Measurements from ENCODE around the gene MADD.

Gene MADD

DNA sequence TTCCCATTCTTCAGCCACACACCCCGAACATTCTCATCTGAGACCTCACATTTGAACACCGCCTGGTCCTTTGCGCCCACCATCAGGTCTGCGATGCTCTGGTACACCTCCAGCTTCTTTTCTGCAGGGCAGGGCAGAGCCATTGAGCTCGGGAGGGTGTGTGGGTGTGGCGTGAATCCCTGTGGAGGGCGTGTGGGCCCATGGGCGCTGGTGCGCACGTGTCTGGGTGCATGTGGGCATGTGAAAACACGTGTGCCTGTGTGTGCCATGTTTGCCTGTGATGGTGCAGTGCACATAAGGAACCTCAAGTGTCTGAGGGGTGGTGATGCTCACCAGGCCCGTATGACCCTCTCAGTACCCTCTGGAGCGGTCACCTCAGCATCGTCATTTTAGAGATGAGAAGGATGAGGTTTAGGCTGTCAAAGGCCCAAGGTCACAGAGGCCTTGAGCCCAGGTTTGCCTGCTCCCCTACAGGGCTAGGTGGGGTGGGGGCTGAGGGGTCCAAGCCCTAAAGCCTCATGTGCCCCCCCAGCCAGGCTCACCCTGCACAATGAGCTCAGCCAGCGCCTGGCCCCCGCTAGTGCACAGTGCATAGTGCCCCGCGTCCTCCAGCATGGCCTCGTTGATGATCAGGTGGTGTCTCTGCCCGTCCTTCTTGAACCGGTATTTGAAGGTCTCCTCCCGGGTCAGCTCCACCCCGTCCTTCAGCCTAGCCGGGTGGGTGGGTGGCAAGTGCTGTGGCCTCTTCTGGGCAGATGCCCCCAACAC lies 72.3 kb downstream of the MADD start:
- DNase-seq: no peak

DNA sequence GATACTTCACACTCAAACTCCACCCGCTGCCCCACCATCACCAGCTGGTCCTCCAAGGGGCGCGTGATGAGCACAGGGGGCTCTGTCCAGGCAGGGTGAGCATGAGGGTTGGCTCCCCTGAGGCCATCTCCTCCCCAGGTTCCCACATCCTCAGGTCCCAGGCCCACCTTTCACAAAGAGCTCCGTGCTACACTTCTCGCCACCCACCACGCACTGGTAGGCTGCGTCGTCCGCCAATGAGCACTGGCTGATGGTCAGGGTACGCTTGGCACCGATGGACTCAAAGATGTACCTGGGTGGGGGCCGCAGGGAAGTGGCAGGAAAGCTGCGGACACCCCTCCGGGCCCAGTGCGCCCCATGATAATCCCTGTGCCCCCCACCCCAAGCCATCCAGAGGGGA lies 72.9 kb downstream of the MADD start:
- DNase-seq: no peak

DNA sequence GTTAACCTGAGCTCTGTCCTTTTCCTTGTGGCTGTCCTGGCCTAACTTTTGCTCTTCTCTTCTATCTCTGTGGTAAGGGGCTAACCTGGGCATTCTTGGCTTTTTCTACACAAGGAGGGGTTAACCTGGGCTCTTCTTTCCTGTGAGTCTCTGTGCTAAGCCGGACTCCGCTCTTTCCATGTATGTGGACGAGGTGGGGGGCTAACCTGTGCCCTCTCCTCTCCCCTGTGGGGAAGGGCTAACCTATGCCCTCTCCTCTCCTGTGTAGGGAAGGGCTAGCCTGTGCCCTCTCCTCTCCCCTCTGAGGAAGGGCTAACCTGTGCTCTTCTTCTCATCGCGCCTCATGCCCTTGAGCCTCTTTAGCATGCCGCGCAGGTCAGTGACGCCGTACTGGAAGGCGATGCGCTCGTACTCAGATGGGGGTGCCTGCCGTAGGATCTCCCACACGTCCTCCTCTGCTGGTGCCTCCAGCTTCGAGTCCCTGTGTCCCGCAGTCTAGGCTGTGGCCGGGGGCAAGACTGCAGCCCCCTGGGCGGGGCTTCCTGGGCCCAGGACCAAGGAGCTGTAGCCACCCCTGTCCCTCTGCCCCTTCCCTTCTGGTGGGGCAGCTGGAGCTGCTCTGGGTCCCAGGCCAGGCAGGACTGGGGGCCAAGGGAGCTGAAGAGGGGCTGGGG lies 76.1 kb downstream of the MADD start:
- DNase-seq: no peak

DNA sequence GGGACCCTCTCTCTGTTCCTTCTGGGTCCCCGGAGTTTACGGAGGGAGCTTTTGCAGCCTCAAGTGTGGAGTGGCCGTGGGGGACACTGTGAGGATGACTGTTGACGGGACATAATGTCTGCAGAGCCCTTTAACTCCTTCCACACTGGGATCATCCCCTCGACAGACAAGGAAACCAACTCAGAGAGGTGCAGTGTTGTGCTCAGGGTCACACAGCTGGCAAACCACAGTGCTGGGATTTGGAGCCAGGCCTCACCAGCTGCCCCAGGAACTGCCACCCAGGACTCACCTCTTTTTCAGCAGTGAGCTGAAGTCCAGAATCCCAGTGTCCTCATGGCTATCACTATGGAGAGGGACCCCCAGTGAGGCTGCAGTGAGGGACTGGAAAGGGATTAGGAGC lies 77.2 kb downstream of the MADD start:
- DNase-seq: no peak

DNA sequence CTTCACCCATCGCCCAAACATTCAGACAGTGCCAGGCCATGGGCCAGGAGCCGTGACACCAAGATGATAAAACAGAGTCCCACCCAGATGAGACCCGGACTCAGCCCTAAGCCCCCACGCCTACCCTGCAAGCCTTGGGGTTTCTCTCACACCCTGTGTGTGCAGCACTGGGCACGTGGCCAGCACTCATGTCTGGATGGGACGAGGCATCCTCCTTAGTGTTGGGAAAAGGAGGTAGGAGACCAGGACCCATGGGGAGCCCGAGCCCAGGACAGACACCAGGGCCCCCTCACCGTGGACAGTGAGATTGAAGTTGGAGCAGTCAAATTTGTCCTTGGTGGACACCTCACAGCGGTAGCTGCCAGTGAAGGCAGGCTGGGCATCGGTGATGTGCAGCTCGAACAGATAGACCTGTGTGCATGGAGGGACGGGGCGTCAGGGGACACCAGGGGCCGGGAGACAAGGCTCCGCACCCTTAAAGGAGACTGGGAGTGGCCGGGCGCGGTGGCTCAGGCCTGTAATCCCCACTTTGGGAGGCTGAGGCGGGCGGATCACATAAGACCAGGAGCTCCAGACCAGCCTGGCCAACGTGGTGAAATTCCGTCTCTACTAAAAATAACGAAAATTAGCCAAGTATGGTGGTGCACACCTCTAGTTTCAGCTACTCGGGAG lies 78.3 kb downstream of the MADD start:
- DNase-seq: no peak

DNA sequence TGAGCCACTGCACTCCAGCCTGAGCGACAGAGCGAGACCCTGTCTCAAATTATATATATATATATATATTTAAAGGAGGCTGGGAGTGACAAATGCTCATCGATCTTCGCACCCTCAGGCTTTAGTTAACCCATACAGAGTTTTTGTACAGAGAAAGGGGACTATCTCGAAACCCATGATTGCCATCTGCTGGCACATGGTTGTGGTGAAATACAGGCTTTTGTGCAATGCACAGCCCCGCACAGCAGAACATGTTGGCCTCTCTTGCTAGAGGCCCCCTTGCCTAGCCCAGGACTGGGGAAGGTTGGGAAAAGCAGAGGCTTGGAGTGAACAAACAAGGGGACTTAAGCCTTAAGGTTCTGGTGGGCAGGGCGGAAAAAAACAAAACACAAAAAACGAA lies 78.9 kb downstream of the MADD start:
- DNase-seq: no peak

DNA sequence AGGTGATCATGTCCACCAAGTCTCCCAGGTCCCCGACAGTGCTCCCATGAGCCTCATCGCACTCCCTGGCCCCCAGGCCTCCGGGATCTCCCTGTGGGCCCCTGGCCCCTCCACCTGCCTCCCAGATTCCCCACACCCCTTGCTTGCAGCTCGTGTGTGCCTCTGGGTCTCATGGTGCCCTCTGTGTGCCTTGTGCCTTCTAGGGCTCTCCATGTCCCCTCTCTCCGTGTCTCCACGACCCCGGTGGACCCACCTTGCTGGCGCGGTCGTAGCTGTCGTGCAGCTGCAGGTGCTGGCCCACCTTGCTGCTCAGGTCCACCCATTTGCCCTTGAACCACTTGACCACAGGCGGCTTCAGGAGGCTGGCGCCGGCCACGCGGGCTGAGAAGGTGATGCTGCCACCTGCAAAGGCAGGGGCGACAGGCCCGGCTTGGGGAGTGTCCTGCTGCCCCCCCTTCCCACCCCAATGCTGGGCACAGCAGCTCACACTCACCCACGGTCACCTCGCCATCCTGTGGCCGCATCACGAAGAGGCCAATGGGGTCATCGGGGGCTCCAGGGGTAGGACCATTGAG lies 79.7 kb downstream of the MADD start:
- DNase-seq: no peak

DNA sequence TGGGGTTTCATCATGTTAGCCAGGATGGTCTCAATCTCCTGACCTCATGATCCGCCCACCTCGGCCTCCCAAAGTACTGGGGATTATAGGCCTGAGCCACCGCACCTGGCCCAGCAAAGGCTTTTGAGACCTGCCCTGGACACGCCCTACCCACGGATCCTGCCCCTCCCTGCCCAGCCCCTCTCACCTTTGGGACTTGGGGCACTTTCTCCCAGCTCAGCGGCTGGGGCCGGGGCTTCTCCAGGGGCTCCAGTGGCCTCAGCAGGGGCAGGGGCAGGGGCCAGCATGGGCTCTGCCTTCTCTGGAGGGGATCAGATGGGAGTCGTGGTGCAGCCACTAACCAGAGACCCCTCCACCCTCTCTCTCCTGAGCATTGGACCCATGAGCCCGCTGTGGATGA lies 80.4 kb downstream of the MADD start:
- DNase-seq: no peak

DNA sequence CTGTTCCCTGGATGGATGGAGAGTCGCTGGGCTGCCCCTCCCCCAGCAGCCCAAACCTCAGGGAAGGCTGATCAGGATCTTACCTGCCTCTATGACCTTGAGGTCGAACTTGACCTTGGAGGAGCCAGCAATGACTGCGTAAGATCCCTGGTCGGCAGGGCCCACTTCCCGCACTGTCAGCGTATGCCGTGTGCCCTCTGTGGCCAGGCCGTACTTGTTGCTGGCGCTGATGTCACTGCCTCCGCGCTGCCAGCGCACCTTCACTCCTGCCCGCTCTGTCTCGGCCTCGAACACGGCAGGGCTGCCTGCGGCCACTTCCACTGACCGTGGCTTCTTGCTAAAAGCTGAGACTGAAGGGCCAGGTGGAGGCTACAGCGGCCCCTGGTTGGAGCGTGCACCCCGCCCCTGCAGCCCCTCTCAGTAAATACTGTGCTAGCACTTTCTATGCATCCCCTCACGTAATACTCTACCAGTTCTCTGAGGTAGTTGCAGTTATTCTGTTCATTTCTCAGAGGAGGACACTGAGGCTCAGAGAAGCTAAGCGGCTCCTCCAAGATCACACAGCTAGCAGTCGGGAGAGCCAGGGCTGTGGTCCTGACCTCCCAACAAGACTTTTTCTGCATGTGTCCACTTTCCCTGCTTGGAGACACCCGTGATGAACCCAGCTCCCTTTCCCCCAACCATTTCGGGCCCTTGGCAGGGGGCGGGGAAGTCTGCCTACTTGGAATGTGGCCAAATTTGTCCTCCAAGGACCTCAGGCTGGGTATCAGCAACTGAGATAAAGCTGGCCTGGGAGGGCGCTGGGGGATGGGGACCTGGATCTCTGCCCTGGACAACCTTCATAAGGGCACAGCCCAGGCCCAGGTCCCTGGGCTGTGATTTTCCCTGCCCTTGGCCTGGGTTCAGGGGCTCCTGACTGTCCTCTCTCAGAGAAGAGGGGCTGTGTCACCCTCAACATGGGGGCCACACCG lies 81.5 kb downstream of the MADD start:
- no peak for DNase-seq

DNA sequence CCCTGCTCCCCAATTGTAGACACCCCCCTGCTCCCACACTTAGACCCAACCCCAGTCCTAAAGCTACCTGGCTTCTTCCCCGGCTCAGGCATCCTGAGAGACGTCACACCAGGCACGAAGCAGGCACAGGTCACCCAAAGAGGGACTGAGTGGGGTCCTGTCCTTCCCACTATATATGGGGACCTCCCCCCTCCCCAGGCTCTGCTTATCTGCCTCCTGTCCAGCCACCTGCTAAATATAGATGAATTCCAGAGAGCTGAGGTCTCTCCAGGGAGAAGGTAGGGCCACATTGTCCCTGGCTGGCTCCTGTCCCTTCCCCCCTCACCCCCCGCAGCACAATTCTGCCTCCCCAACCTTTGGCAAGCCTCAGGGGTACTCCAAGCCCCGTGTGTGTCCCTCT lies 82.6 kb downstream of the MADD start, which contains the start of gene MYBPC3:
MYBPC3 (minus strand) TSS at position 147 of the 400 bp plus-strand sequence; CDS start at position 92, 55 bp downstream.
- no peak for DNase-seq

DNA sequence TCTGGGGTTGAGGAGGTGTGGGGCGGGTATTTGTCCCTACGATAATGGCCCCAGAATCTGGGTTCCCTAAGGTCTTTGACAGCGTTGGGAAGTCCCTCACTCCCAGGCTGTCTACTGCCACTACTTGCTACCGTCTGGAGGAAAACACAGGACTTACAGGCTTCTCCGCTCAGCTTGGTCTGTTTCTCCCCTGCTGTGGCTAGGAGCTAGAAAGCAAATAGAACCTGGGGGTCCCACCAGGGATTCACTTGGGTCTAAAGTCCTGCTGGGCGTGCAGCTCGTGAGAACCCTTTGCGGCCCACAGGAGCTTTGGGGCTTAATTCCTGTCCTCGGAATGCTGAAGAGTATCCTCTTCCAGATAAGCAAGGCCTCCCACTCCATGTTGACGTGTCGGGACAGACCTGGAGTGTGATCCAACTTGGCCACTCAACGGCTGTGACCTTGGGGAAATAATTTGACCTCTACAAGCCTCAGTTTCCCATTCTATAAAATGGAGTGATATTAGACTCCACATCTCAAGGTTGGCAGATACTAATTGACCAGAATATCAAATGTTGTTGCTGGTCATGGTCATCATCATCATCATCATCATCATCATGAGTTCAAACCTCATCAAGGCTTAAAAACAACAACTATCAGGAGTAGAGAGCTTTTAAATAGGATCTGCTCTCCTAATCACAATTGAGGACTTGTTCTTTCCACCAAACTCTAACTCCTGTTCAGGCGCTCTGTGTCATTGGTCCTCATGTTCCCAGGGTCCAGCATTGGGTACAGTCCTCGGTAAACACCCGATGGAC lies 84.2 kb downstream of the MADD start:
- DNase-seq: no peak

DNA sequence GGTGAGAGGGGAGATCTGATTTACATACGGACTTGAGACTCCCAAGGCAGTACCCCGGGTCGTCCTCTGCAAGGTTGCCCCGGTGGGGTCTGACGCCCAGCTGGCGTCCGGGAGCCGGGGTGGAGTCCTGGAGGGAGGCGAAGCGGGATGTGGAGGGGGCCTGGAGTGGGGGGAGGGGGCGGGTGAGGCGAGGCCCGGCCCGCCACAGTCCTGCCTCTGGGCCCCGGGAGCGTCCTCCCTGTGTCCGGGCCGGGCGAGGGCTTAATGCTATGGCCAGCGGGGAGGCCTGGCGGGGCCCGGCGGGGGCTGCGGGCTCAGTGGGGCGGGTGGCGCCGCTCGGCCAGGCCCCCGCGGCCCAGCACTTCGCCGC lies 85.0 kb downstream of the MADD start:
- no peak for DNase-seq

DNA sequence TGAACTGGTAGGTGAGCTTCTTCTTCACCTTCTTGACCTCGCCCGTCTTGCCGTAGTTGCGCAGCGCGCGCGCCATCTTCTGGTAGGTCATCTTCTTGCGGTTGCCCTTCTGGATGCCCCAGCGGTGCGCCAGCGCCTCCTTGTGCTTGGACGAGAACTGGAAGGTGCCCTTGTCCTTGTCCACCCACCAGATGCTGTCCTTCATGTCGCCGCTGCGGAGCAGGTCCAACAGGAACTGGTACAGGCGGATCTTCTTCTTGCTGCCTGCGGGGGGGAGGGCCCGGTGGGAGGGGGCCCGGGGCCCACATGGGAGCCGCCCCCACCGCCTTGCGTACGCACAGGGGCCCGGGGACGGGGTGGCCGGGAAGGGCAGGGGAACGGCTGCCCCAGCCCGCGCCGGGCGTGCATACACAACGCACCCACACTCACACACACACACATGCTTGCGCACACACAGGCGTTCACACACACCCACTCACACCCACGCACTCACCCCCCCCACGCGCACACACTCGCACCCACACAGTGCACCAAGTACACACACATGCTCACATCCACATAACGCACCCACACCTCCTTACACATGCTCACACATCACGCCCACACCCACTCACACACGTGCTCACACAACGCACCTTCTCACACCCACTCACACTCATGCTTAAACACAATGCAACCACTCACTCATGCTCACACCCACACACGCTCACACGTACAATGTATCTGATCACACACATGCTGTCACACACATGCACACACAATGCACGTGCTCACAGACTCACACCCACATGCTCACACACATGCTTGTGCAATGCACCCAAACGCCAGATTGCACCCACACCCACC lies 85.6 kb downstream of the MADD start:
- peak; percentile 92 for DNase-seq

DNA sequence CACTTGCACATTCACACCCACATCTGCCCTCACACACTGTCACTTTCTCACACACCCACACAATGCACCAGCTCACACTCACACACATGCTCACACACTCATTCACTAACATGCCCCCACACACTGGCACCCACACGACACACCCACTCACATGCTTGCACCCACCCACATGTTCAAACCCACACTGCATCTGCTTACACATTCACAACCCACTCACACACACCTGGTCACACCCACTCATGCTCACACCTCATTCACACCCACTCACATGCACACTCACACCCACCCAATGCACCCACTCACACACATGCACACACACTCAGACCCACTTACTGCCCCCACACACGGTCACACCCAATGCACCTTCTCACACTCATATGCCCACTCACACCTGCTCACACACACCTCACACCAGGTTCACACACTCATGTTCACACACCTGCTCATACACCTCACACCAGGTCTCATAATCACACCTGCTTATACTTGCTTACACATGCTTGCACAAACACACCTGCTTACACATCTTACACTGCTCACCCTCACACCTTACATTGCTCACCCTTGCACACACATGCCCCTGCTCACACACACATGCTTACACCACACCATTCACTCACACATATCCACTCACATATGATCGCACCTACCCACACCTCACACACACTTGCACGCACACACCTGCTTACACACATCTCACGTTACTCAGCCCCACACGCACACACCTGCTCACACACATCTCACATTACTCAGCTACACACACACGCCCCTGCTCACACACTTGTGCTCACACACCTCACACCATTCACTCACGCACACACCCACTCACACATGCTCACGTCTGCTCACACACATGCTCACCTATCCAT lies 86.4 kb downstream of the MADD start:
- no peak for DNase-seq

DNA sequence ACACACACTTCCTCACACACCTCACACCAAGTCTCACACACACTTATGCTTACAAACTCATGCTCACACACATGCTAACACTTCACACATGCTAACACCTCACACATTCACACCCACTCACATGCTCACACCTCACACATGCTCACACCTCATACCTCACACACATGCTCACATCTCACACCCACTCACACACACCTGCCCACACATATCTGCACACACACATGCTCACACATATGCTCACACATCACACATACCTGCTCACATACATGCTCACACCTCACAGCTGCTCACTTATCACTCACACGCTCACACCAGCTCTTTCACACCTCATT lies 87.0 kb downstream of the MADD start:
- DNase-seq: no peak

DNA sequence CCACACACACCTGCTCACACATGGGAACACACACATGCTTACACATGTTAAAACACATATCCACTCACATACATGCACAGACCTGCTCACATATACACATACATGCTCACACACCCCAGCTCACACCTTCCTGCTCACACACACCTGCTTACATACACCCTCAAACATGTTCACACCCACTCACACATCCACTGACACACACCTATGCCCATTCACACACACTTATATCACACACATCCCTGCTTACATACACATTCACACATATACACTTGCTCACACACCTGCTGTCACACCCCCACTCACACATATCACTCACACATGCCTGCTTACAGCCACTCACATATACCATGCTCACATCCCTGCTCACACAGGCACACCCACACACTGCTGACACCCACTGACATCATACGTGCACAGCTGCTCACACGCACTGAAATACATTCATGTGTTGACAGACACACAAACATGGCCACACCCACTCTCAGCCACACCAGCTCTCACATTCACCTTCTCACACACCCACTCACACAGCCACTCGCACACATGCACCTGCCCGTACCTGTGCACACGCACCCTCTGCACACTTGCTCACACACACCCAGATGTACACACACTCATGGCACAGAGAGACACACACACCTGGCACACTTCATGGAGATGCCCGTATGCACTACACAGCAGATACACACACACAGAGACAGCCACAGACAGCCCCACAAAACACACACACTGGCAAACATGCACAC lies 88.2 kb downstream of the MADD start:
- no peak for DNase-seq

DNA sequence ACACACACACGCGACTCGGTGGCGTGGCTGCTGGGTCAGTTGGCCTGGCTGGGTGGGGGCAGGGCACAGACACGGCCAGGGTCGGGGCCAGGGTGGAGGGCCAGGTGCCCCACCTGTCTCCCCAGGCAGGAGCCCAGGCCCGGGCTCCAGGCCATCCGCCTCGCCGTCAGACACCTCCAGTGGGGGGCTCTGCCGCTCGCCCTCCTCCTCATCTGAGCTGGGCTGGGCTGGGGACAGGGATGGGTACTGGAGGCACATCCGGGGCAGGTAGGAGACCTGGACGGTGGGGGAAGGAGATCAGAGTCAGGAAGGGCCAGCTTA lies 88.8 kb downstream of the MADD start:
- DNase-seq: no peak

DNA sequence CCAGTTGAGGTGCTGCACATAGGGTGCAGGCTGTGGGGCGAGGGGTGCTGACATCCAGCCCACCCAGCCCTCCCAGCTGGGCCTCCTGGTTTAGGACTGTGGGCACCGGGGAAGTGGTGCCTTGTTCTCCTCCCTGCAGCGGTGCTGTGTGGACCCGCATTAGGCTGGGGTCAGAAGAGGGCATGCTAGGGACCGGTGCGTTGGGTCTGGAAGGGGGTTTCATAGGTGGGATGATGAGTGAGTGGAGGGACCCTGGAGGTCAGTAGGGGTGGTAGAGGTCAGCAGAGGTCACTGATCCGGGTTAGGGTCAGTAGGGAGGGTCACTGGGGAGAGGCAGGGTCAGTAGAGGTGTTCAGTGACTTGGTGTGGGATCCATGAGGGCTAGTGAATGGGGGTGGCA lies 89.2 kb downstream of the MADD start:
- DNase-seq: no peak

DNA sequence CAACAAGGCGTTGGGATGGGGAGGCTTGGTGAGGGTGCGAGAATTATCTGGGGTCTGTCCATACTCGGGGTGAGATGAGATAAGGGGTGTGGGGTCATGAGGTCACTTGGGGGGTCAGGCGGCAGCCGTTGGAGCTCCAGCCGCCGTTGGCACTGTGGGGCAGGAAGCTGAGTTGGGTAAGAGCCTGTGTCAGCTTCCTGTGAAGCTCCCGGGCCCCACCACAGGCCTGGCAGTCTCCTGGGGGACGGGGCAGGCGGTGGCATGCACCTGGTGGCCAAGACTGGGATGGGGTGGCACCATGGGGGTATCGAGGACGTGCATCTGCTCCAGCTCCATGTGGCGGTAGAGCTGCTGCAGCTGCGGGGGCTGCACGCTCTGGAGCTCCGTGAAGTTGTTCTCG lies 89.7 kb downstream of the MADD start:
- DNase-seq: no peak

All from NCI-H774 (cell line).